ENCODE results near the gene PIK3R6. TPM values are rescaled to one million over a fixed set of nuclear protein-coding genes. Genes with fewer than 3 reads are reported as not detected.

Gene PIK3R6
- total RNA-seq, 4 donors from 2014 or later, result 0.55 to 1.4 TPM; not detected in 2

GRCh38 chr17:8785547-8786413 lies 81.7 kb downstream of the PIK3R6 start:
- no peaks in the 10 kb centered on the region for H3K27me3 ChIP-seq
- H3K4me3 ChIP-seq, result no peak overlapping the region
- no peaks in the 10 kb centered on the region for H3K36me3 ChIP-seq
- no peak for TF ChIP-seq EP300 (IDR thresholded peaks at IDR 0.05; ENCODE audit: low read depth)
- TF ChIP-seq, protein P1, sequence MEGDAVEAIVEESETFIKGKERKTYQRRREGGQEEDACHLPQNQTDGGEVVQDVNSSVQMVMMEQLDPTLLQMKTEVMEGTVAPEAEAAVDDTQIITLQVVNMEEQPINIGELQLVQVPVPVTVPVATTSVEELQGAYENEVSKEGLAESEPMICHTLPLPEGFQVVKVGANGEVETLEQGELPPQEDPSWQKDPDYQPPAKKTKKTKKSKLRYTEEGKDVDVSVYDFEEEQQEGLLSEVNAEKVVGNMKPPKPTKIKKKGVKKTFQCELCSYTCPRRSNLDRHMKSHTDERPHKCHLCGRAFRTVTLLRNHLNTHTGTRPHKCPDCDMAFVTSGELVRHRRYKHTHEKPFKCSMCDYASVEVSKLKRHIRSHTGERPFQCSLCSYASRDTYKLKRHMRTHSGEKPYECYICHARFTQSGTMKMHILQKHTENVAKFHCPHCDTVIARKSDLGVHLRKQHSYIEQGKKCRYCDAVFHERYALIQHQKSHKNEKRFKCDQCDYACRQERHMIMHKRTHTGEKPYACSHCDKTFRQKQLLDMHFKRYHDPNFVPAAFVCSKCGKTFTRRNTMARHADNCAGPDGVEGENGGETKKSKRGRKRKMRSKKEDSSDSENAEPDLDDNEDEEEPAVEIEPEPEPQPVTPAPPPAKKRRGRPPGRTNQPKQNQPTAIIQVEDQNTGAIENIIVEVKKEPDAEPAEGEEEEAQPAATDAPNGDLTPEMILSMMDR (IDR thresholded peaks at IDR 0.05), result peak; percentile 66 to 83 (median 75)
- intact Hi-C loops (cut with DNase I; ENCODE audit: low total_unique reads) (no loop called here), in situ Hi-C loops (cut with MboI; ENCODE audit: low pct_ligation_motif_present in 1 of 4, low pct_unique_long_range_greater_than_20kb in 1 of 4, low sequenced_read_pairs in 3 of 4) (no loop called here)
- DNase-seq, result peak; percentile 79
- H3K4me1 ChIP-seq, result peaks cover 0 to 6% (median 0%) of the 10 kb centered on the region in 4 donors
- H3K27ac ChIP-seq, result no peak overlapping the region
- 32% methylated on average over 16 of the region's 19 CpGs; no CpG with 5 or more reads in 1 of the 2 donors for WGBS, 2 donors (ENCODE audit: low coverage in 1 of 2)
- no peaks in the 10 kb centered on the region for H3K9me3 ChIP-seq

DNA sequence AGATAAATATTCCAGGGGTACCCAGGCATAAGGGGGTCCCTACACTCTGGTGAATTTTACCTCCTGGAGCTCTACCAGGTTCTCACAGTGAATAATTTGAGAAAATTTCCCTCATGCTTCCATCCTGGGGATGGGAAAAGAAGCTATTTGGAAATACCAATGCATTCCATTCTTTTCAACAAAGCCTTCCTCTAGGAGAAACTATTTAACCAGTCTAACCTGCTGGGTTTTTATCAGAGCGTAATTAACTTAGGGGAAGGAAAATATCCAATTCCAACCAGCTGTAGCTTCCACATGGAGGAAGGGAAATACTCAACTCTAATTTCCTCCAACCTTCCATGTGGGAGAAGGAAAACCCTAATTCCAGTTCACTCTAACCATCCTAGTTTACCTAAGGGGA lies 85.3 kb downstream of the PIK3R6 start:
- in situ Hi-C loops (cut with MboI; ENCODE audit: low pct_ligation_motif_present in 1 of 4, low pct_unique_long_range_greater_than_20kb in 1 of 4, low sequenced_read_pairs in 3 of 4), result no loop called here
- H3K27me3 ChIP-seq, result peaks cover 5% of the 10 kb centered on the region
- no peak overlapping the region for H3K27ac ChIP-seq
- no peaks in the 10 kb centered on the region for H3K36me3 ChIP-seq
- no peaks in the 10 kb centered on the region for H3K9me3 ChIP-seq
- DNase-seq, result no peak
- H3K4me1 ChIP-seq, result peaks cover 0 to 6% (median 0%) of the 10 kb centered on the region in 4 donors
- TF ChIP-seq EP300 (IDR thresholded peaks at IDR 0.05; ENCODE audit: low read depth) (no peak), POLR2AphosphoS5 (IDR thresholded peaks at IDR 0.05) (no peak), POLR2A (IDR thresholded peaks at IDR 0.05) (no peak)
- TF ChIP-seq, protein P1 (IDR thresholded peaks at IDR 0.05), result no peak
- 91 to 100% methylated on average over 1 of the region's 1 CpG for WGBS, 2 donors (ENCODE audit: low coverage in 1 of 2)
- intact Hi-C loops (cut with DNase I; ENCODE audit: low total_unique reads), result no loop called here
- H3K4me3 ChIP-seq, result no peak overlapping the region

DNA sequence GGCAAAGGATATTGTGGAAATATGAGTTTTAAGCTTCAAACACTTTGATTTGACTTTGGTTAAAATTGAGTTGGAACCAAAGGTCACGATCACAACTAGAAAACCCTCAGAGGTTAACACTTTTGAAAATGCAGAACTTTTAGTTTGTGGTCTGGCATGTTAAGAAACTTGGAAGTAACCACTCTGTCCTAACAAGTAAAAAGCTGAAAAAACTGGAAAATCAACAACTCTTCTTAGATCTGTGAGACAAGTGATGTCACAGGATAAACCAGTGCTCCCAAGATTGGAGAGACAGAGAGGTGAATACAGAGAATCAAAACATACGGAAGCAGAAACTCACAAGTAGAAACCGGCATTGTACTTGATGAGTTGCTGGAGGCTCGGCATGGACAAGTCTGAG lies 85.7 kb downstream of the PIK3R6 start:
- no peak for DNase-seq
- peaks cover 0 to 6% (median 0%) of the 10 kb centered on the region in 4 donors for H3K4me1 ChIP-seq
- TF ChIP-seq POLR2A (IDR thresholded peaks at IDR 0.05) (no peak), POLR2AphosphoS5 (IDR thresholded peaks at IDR 0.05) (no peak)
- WGBS, 2 donors (ENCODE audit: low coverage in 1 of 2), result 73 to 85% methylated on average over 4 of the region's 4 CpGs
- in situ Hi-C loops (cut with MboI; ENCODE audit: low pct_ligation_motif_present in 1 of 4, low pct_unique_long_range_greater_than_20kb in 1 of 4, low sequenced_read_pairs in 3 of 4) (no loop called here), intact Hi-C loops (cut with DNase I; ENCODE audit: low total_unique reads) (no loop called here)
- H3K27me3 ChIP-seq, result peaks cover 8% of the 10 kb centered on the region
- H3K36me3 ChIP-seq, result no peaks in the 10 kb centered on the region
- no peaks in the 10 kb centered on the region for H3K9me3 ChIP-seq
- H3K4me3 ChIP-seq, result no peak overlapping the region
- no peak overlapping the region for H3K27ac ChIP-seq

GRCh38 chr17:8776881-8777280 lies 90.6 kb downstream of the PIK3R6 start:
- in situ Hi-C loops (cut with MboI; ENCODE audit: low pct_ligation_motif_present in 1 of 4, low pct_unique_long_range_greater_than_20kb in 1 of 4, low sequenced_read_pairs in 3 of 4) (no loop called here), intact Hi-C loops (cut with DNase I; ENCODE audit: low total_unique reads) (no loop called here)
- 67 to 76% methylated on average over 1 of the region's 1 CpG for WGBS, 2 donors (ENCODE audit: low coverage in 1 of 2)
- Histone ChIP-seq H3K9me3 (peaks cover 0 to 3% of the 10 kb centered on the region in 2 donors), H3K4me3 (no peak overlapping the region), H3K27me3 (peaks cover 15% of the 10 kb centered on the region), H3K27ac (no peak overlapping the region), H3K36me3 (no peaks in the 10 kb centered on the region), H3K4me1 (no peaks in the 10 kb centered on the region)
- TF ChIP-seq EP300 (IDR thresholded peaks at IDR 0.05; ENCODE audit: low read depth), result no peak
- TF ChIP-seq, protein P1 (IDR thresholded peaks at IDR 0.05), result no peak
- no peak for TF ChIP-seq POLR2A (IDR thresholded peaks at IDR 0.05)
- TF ChIP-seq POLR2AphosphoS5 (IDR thresholded peaks at IDR 0.05), result no peak
- no peak for DNase-seq

Measured in transverse colon (tissue), 4 donors.